ENCODE data around the gene DKKL1. TPM values are rescaled to one million over a fixed set of nuclear protein-coding genes. Genes with fewer than 3 reads are reported as not detected.
"Not testable (repeated sequence)": the region's sequence is repeated elsewhere in the genome, so short reads cannot be mapped to it uniquely, and the experiment has no call there.

Gene DKKL1
- total RNA-seq, 1 experiment from 2014 or later = 1.0 TPM

DNA sequence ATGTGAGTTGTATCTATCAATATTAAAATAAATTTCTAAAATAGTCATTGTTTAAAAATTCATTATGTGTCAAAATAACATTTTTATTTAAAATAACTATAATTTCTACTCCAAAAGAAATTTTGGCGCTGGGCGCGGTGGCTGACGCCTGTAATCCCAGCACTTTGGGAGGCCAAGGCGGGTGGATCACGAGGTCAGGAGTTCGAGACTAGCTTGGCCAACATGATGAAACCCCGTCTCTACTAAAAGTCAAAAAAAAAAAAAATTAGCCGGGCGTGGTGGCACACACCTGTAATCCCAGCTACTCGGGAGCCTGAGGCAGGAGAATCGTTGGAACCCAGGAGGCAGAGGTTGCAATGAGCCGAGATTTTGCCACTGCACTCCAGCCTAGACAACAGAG, 37.9 kb upstream of the DKKL1 start:
- H3K4me1 ChIP-seq (ENCODE audit: control insufficient read depth in 1 of 2, insufficient read depth in 2 of 2, low read length in 2 of 2); H4K20me1 ChIP-seq (ENCODE audit: insufficient read depth); ATAC-seq; H3K9me2 ChIP-seq (ENCODE audit: insufficient read depth); DNase-seq (ENCODE audit: low read depth, low spot score); CTCF ChIA-PET; H3K4me2 ChIP-seq (ENCODE audit: low read length); H3K4me3 ChIP-seq (replicated peaks in 1 of 2; ENCODE audit: low read depth in 1 of 2, low read length in 2 of 2); H3K27me3 ChIP-seq (ENCODE audit: insufficient read depth, low read length); H3K79me2 ChIP-seq (ENCODE audit: insufficient read depth, low read length); H3K27ac ChIP-seq (ENCODE audit: low read depth, low read length); BruUV-seq (replicated peaks); H3K36me3 ChIP-seq (ENCODE audit: control insufficient read depth in 1 of 2, insufficient read depth in 2 of 2, low read length in 2 of 2); H3K9ac ChIP-seq (ENCODE audit: low read length); H2AFZ ChIP-seq (ENCODE audit: low read depth, low read length, poor library complexity, severe bottlenecking); RAD21 ChIA-PET (ENCODE audit: low non-redundant PET in 1 of 2, low total read pairs in 2 of 2, uncharacterized antibody in 2 of 2, unreplicated experiment in 2 of 2): not testable (repeated sequence)
- POLR2A ChIA-PET = interaction anchor here (0.9 kb wide), 1 partner anchor 127 kb away, joined by 3 read pairs; the partner anchor contains the start of gene ALDH16A1
- intact Hi-C loops (cut with micrococcal nuclease) = loop anchor here (5.0 kb wide), 1 partner anchor 53 kb away; no protein-coding TSS in a partner anchor
- H3K9me3 ChIP-seq (ENCODE audit: control insufficient read depth in 1 of 2, insufficient read depth in 1 of 2, low read depth in 1 of 2, low read length in 2 of 2) = peaks cover 0 to 15% of the 10 kb centered on the region in 2 experiments; a peak in 2 of 4 replicates

DNA sequence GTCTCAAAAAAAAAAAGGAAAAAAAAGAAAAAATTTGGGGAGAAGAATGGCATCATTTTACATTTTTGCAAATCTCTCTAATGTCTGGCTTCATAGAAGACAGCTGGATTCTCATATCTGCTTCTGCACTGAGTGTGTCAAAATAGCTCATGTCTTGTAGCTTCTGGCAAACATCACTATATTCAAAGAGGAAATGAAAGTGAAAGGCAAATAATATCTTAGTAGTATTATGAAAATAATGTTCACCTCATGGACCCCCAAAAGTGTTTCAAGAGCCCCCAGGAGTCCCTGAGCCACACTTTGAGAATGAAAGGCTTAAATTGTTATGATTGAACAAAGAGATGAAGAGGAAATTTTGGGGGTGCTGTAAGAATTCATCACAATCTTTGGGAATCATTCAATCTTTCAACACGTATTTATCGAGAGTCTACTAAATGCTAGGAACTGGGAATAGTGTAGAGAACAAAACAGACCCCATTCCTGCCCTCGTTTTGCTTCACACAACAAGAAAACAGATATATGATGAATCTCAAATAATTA, 37.4 kb upstream of the DKKL1 start:
- DNase-seq (ENCODE audit: low read depth, low spot score) (no peak), ATAC-seq (no peak)
- no peak overlapping the region for H3K4me2 ChIP-seq (ENCODE audit: low read length)
- no peaks in the 10 kb centered on the region for H3K27me3 ChIP-seq (ENCODE audit: insufficient read depth, low read length)
- no peak overlapping the region for H3K27ac ChIP-seq (ENCODE audit: low read depth, low read length)
- H4K20me1 ChIP-seq (ENCODE audit: insufficient read depth) = no peaks in the 10 kb centered on the region
- no peak overlapping the region for H3K4me3 ChIP-seq (replicated peaks in 1 of 2; ENCODE audit: low read depth in 1 of 2, low read length in 2 of 2)
- H3K9me3 ChIP-seq (ENCODE audit: control insufficient read depth in 1 of 2, insufficient read depth in 1 of 2, low read depth in 1 of 2, low read length in 2 of 2) = peaks cover 0 to 10% of the 10 kb centered on the region in 2 experiments; a peak in 2 of 4 replicates
- no TSS peak for BruUV-seq (replicated peaks)
- CTCF ChIA-PET = no interaction called here
- no peaks in the 10 kb centered on the region for H3K79me2 ChIP-seq (ENCODE audit: insufficient read depth, low read length)
- no peaks in the 10 kb centered on the region for H3K4me1 ChIP-seq (ENCODE audit: control insufficient read depth in 1 of 2, insufficient read depth in 2 of 2, low read length in 2 of 2)
- intact Hi-C loops (cut with micrococcal nuclease) = loop anchor here (5.0 kb wide), 1 partner anchor 54 kb away; no protein-coding TSS in a partner anchor
- no peaks in the 10 kb centered on the region for H3K9me2 ChIP-seq (ENCODE audit: insufficient read depth)
- POLR2A ChIA-PET = interaction anchor here (0.9 kb wide), 1 partner anchor 127 kb away, joined by 3 read pairs; the partner anchor contains the start of gene ALDH16A1
- H3K36me3 ChIP-seq (ENCODE audit: control insufficient read depth in 1 of 2, insufficient read depth in 2 of 2, low read length in 2 of 2) = peaks cover 0 to 4% of the 10 kb centered on the region in 2 experiments; a peak in 2 of 4 replicates
- RAD21 ChIA-PET (ENCODE audit: low non-redundant PET in 1 of 2, low total read pairs in 2 of 2, uncharacterized antibody in 2 of 2, unreplicated experiment in 2 of 2) = no interaction called here
- no peak overlapping the region for H2AFZ ChIP-seq (ENCODE audit: low read depth, low read length, poor library complexity, severe bottlenecking)
- H3K9ac ChIP-seq (ENCODE audit: low read length) = no peak overlapping the region
- TF ChIP-seq SP1 (IDR thresholded peaks at IDR 0.05; ENCODE audit: low read depth) = no peak
- TF ChIP-seq JUND (IDR thresholded peaks at IDR 0.05) = no peak
- no peak for TF ChIP-seq POLR2AphosphoS5 (IDR thresholded peaks at IDR 0.05; ENCODE audit: low read depth, low read length)
- no peak for TF ChIP-seq ELF1 (IDR thresholded peaks at IDR 0.05; ENCODE audit: borderline replicate concordance, low read depth)
- TF ChIP-seq SIN3A (IDR thresholded peaks at IDR 0.05; ENCODE audit: low read depth) = no peak
- TF ChIP-seq ZNF274 (IDR thresholded peaks at IDR 0.05; ENCODE audit: low read depth, low read length) = no peak
- no peak for TF ChIP-seq POLR2A (IDR thresholded peaks at IDR 0.05; ENCODE audit: borderline replicate concordance, extremely low read depth, insufficient read depth, insufficient read length)
- TF ChIP-seq CEBPB (IDR thresholded peaks at IDR 0.05; ENCODE audit: low read depth) = no peak
- TF ChIP-seq CTCF (IDR thresholded peaks at IDR 0.05 in 2 of 3, conservative IDR thresholded peaks at IDR 0.05 in 1 of 3; ENCODE audit: borderline replicate concordance in 1 of 3, insufficient read depth in 1 of 3, low read depth in 2 of 3, low read length in 2 of 3) = no peak
- no peak for TF ChIP-seq RAD21 (IDR thresholded peaks at IDR 0.05; ENCODE audit: low read depth)
- no peak for TF ChIP-seq EZH2phosphoT487 (IDR thresholded peaks at IDR 0.05; ENCODE audit: borderline replicate concordance)
- no peak for TF ChIP-seq ZBTB33 (IDR thresholded peaks at IDR 0.05; ENCODE audit: extremely low read depth, insufficient replicate concordance, low read length)
- no peak for TF ChIP-seq FOSL1 (IDR thresholded peaks at IDR 0.05; ENCODE audit: low read depth)
- TF ChIP-seq CBX3 (IDR thresholded peaks at IDR 0.05; ENCODE audit: low read depth) = no peak
- no peak for TF ChIP-seq SRF (IDR thresholded peaks at IDR 0.05; ENCODE audit: low read depth)
- TF ChIP-seq EZH2 (IDR thresholded peaks at IDR 0.05) = no peak
- TF ChIP-seq, protein P1, sequence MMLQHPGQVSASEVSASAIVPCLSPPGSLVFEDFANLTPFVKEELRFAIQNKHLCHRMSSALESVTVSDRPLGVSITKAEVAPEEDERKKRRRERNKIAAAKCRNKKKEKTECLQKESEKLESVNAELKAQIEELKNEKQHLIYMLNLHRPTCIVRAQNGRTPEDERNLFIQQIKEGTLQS (IDR thresholded peaks at IDR 0.05) = no peak
- TF ChIP-seq MAX (IDR thresholded peaks at IDR 0.05) = no peak
